ENCODE measurements around the gene CFAP107.
"Not testable (repeated sequence)": the region's sequence is repeated elsewhere in the genome, so short reads cannot be mapped to it uniquely, and the experiment has no call there.

CFAP107 gene

DNA sequence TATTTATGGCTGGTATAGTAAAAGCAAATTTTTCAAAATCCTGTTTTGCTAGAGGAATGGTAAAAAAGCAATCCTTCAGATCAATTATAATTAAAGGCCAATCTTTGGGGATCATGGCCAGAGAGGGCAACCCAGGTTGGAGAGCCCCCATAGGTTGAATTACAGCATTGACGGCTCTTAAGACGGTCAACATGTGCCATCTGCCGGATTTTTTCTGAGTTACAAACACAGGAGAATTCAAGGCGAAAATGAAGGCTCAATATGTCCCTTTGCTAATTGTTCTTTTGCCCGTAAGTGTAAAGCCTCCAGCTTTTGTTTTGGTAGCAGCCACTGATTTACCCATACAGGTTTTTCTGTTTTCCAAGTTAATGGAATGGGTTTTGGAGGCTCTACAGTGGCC lies 35.5 kb downstream of the CFAP107 start:
- DNase-seq = not testable (repeated sequence)

DNA sequence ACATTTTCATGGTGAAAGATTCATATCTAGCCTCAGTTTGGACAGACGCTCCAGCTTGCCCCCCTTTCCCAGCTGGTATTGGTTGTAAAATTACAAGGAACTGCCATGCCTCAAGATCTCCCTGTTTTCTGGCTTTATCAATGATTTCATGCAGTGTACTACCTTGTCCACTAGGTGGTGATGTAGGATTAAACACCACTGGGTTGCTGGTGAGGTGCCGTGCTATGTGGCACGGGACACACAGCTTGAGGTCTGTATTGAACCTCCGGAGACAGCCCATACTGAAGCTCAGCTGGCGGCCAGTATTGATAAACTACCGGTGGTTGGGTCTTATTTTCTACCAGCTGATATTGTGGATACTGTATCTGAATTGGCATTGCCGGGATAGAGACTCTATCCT lies 37.8 kb downstream of the CFAP107 start:
- not testable (repeated sequence) for DNase-seq

DNA sequence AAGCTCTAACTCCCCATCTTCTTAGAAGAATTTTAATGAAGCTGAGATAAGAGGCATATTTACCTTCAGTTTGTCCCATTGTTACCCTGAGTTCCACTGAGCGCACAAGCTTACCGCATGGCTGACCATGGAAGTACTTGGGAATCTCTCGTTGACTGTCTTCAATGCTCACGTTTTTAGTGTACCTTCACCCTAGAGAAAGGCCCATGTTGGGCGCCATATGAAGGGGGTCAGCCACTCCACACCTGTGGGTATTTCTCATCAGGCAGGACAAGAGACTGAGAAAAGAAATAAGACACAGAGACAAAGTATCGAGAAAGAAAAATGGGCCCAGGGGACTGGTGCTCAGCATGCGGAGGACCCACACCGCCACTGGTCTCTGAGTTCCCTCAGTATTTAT lies 38.7 kb downstream of the CFAP107 start:
- DNase-seq = not testable (repeated sequence)

DNA sequence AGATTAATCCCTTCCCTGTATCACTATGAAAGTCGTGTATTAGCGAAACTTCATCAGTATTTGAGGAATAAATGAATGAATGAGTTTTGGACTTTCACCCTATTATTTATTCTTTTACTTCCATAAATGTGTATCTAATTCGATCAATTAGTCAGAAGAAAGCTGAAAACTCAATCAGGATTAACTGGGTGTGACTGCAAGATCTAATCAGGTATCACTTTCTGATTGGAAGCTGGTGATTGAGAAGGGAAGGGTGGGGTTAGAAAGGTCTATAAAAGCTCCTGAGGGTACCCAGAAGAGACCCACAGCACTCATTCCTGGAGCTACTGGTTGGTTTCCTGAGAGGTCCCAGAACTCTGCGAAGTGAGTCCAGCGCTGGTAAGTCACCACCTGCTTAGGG lies 45.1 kb downstream of the CFAP107 start, which contains the start of gene PRAMEF1:
Gene PRAMEF1, plus strand, starts transcription at position 301 of the 400 bp plus-strand sequence. CDS start 1,831 bp downstream, outside the sequence.
- not testable (repeated sequence) for DNase-seq

DNA sequence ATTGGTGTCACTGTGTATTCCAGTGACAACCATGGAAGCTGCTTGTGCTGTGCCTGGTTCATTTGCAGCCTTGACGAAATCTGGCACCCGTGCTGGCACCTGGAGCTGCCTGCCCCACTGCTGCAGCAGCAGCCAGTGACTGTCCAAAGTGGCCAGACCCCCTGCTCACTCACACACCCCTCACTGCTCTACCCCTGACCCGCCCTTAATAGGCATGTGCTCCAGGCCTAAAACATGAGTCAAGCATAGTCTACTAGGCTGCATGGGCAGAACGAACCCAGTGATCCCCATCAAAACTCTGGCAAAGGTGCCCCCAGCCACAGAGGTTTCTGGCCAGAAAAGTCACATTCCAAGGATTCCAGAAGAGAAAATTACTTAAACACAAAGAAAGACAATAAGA lies 52.9 kb downstream of the CFAP107 start:
- no peak for DNase-seq

DNA sequence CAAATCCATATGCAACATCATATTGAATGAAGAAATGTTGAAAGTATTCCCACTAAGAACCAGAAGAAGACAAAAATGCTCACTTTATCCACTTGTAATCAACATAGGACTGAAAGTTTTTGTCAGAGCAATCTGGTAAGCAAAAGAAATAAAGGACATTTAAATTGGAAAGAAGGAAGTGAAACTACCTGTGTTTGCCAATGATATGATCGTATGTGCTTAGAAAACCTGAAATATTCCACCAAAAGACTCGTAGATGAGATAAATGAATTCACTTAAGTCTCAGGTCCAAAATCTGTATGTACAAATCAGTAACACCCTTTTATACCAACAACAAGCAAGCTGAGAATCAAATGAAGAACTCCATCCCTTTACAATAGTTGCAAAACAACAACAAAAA lies 53.7 kb downstream of the CFAP107 start:
- DNase-seq = no peak

DNA sequence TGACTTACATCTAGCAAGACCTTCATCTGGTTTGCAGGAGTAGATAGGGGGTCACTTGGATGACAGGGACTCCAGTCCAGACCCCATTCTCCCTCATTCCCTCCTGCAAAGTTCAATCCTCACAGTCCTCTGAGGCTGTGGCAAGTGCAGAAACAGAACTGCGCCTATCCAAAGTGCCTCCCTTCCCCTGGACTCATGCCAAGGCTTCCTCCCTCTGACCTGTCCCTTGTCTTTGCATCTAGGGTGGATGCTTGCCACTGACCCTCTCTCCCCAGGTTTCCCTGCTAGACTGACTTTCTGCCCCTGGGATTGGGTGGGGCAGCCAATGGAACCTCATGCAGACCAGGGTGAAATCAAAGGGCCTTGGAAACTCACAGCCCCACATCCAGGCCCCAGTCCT lies 63.9 kb downstream of the CFAP107 start:
- no peak for DNase-seq

DNA sequence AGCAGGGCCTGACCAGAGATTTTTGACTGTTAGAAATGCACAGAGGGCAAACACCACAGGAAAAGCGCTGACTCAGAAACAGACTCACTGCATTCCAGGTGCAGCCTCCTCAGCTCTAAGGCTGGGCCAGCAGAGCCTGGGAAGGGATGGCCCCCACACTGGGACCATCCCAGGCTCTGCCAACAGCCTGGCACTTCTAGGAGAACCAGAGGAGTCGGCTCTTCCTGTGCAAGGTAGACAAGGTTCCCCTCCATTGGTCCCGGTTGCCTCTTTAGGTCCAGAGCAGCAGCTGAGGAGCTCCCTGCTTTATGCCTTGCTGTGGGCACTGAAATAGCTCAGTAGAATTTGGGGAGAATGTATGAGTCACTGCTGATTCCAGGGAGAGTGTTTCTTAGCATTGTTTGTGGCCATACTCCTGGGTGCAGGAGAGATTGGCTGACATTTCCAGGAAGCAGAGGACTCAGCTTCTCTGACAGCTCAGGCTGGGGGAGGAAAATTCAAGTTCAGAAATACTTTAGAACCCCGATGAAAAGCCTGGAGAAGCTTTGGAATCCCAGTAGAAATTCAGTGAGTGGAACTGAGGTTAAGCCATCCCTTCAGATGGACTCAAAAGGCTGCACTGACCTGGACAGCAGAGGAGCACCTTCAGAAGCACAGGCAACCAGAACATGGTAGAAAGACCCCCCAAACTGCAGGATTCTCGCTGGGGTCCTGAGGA lies 64.8 kb downstream of the CFAP107 start:
- DNase-seq = no peak

DNA sequence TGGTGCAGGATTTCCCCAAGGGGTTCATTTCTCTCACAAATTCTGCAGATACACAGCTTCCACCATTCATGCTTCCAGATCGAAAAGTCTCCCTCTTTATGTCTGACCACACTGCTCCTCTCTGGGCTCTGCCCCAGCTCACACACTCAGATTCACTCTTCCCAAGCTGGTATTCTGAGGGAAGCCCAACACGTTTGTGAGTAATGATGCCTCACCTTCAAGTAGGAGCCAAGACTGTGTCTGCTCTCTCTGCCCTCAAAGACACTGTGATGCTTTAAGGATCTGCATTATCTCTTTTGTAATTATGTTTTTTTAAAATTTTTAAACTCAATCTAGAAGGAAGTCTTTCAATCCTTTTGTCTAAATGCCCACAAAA lies 65.4 kb downstream of the CFAP107 start:
- DNase-seq = no peak

Measured in stimulated activated CD4-positive, alpha-beta T cell treated with anti-CD3 and anti-CD28 coated beads, Interleukin-2, amount 100 ng/mL, for 24 hours (primary cell).